ENCODE results near the gene CCDC106.

Gene CCDC106

DNA sequence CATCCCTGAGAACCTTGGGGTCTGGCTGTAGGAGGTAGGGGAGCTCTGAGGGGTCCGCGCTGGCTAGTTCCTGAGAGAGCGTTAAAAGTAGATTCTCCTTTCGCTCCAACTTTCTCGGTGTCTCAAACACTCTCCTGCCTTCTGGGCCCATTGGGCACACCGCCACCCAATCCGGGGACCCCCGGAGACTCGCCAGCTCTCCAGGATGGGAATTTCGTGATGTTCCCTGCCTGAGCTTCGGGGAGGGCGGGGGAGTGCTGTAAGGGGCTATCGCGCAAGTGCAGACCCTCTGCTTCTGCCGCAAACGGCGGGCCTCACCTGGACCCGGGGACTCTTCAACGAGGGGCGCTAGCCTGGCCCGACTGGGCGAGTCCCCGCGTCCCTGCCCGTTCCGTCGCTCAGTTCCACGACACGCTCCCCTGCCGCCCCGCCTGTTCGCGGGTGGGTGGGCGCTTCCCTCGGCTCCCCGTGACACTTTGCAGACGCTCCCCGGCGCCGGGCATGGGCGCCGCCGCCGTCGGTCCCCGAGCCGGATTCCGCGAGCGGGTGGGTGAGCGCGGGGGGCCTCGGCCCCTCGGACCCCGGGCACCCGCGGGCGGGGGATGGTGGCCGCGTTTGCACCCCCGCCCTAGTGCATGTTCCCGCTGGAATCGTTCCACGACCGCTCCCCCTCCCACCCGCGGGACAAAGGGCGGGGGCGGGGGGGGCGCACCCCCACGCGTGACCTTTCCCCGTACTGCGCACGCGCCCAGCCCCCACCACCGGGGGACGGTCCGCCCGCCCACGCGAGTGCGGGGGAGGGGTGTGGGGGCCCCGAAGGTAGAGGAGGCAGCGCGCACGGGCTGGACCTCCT is at the start of gene CCDC106:
Gene CCDC106, plus strand, starts transcription at position 481 of the 853 bp plus-strand sequence. CDS start 835 bp downstream, outside the sequence.
- Mint-ChIP-seq H3K4me3 (peak within 1 kb of the TSS; percentile 81), H3K27ac (peak within 1 kb of the TSS; percentile 77), H3K9me3 (no peaks in the 10 kb centered on the region), H3K4me1 (peaks cover 64% of the 10 kb centered on the region), H3K36me3 (ENCODE audit: low read depth) (peaks cover 33% of the 10 kb centered on the region), H3K27me3 (peaks cover 2% of the 10 kb centered on the region)
- DNase-seq (peak; percentile 54), ATAC-seq (peak; percentile 1)

DNA sequence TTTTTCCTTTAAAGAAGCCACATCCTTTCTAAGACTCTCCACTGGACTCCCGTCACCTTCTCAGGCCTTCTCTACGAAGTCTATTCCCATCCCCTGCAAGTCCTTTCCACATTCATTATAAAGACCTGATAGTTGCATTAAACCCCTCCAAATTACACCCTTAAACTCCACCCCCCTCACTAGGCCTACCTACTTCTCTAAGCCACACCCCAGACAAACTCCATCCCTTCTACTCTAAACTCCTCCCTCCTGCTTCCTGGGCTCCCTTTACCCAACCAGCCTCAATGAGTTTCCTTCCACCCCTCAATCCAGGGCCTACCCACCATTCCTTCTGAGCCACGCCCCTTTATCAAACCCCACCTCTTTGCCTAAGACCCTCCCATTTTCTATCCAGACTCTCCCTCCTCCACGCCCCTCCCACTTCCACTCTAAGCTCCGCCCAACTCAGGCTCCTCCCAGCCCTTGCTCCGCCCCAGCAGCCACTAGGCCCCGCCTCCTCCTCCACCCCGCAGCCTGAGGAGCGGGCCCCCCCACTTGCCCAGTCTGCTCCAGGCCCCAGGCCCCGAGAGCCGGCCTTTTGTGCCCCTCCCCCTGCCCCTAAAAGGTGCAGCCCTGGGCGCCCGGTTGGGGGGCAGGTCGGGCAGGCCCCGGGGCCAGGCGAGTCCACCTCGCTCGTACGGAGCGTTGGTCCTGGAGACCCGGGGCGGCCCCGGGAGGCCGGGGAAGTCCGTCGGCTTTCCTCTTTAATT is 49.1 kb upstream of the CCDC106 start:
- DNase-seq, result peak; percentile 94
- peak overlapping the region; percentile 99 for H3K27ac Mint-ChIP-seq
- peaks cover 30% of the 10 kb centered on the region for H3K36me3 Mint-ChIP-seq (ENCODE audit: low read depth)
- ATAC-seq, result peak; percentile 55
- peaks cover 23% of the 10 kb centered on the region for H3K4me1 Mint-ChIP-seq
- no peaks in the 10 kb centered on the region for H3K27me3 Mint-ChIP-seq
- peaks cover 4% of the 10 kb centered on the region for H3K9me3 Mint-ChIP-seq
- H3K4me3 Mint-ChIP-seq, result peak overlapping the region; percentile 97

DNA sequence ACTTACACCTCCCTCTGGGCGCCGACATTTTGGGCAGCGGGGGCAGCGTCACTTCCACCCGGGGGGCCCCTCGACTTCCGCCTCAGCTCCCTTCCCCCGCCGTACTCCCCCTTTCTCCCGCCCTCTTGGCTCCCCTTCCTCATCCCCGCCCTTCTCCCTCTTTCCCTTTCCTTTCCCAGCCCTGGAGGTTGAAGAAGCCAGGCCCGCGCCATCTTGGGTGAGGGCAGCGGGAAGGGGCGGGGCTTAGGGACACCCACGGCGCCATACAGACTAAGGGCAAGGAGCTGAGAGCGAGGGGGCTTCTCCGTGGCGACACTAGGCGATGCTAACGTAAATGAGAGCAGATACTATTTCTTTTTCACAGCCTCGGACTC is 48.6 kb upstream of the CCDC106 start, which contains the start of gene FIZ1:
Gene FIZ1, minus strand, starts transcription at position 50 of the 374 bp plus-strand sequence. CDS start 1,652 bp downstream, outside the sequence.
- Mint-ChIP-seq H3K9me3 (peaks cover 4% of the 10 kb centered on the region), H3K4me3 (peak within 1 kb of the TSS; percentile 97), H3K36me3 (ENCODE audit: low read depth) (peaks cover 30% of the 10 kb centered on the region), H3K27ac (peak within 1 kb of the TSS; percentile 99), H3K27me3 (no peaks in the 10 kb centered on the region), H3K4me1 (peaks cover 26% of the 10 kb centered on the region)
- ATAC-seq (peak; percentile 72), DNase-seq (peak; percentile 96)

DNA sequence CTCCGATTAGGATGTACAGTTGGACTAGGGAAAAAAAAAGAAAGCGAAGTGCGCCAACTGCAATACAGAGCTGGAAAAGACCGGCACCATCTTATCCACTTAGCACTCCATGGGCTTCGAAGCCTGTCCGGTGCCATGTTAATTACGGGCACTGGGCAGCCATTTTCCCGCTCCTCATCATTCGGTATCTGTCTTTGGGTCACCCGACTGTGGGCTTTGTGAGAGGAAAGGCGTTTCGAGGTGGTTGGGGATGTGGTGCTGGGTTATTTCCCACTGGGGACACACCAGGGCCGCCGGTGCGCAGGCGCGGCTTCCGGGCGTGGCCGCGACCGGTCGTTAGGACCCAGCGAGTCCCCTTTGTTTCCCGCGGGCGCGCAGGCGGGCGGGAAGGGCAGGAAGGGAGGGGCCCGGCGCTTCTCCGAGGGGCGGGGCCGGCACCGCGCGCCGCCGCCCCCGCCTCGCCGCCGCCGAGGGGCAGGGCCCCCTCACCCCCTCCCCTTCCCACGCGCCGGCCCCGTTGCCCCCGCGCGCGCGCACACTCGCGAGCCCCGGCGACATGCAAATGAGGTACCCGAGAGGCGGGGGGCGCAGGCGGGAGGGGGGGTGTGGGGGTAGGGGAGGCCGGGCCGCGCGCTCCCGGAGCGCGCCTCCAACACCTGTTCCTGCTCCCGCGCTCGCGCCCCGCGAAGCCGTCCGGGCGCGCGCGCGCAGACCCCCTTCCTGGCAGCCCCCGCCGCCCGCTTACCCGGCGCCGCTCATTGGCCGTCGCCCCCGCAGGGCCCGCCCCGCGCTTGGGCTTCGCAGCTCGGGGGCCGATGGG is 48.0 kb upstream of the CCDC106 start, which contains the start of gene ZNF524:
Gene ZNF524, plus strand, starts transcription at position 447 of the 820 bp plus-strand sequence. CDS start 1,825 bp downstream, outside the sequence.
- Mint-ChIP-seq H3K9me3 (peaks cover 4% of the 10 kb centered on the region), H3K36me3 (ENCODE audit: low read depth) (peaks cover 26% of the 10 kb centered on the region), H3K4me3 (peak within 1 kb of the TSS; percentile 97), H3K4me1 (peaks cover 31% of the 10 kb centered on the region), H3K27me3 (no peaks in the 10 kb centered on the region), H3K27ac (peak within 1 kb of the TSS; percentile 99)
- DNase-seq, result peak; percentile 86
- ATAC-seq, result peak; percentile 48

DNA sequence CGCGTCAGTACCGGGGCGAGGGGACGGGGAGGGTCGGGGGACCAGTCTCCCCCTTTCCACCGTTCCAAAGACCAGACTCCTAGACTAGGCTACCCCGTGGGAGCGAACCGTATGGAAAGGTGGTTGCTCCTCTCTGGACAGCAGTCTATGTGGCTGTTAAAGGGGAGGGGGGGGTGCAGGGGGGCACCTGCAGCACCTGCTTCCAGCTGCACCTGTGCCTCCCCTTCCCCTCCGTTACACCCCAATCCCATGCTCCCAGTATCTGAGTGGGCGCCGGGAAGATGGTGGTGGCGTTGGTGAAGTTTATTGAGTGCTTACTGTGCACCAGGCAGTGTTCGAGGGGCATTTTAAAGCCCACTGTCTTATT is 47.4 kb upstream of the CCDC106 start:
- DNase-seq (no peak), ATAC-seq (no peak)
- peaks cover 31% of the 10 kb centered on the region for H3K4me1 Mint-ChIP-seq
- H3K27me3 Mint-ChIP-seq, result no peaks in the 10 kb centered on the region
- H3K36me3 Mint-ChIP-seq (ENCODE audit: low read depth), result peaks cover 20% of the 10 kb centered on the region
- H3K4me3 Mint-ChIP-seq, result peak overlapping the region; percentile 82
- peaks cover 4% of the 10 kb centered on the region for H3K9me3 Mint-ChIP-seq
- peak overlapping the region; percentile 71 for H3K27ac Mint-ChIP-seq

DNA sequence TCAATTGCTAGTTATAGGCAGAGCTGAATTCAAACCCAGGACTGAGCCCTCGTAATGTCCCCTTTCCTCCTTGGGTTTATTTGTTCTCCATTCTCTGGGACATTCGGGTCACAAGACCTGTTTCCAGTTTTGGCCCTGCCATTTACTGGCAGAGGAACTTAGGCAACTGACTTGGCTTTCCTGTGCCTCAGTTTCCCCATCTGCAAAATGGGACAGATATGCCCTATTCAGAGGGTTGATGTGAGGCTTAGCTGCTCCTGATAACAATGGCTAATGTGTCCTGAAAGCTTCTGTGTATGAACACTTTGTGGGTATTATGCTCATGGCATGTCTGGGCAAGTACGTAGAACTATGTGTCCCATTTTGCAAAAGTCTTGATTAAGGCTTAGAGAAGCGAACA is 46.9 kb upstream of the CCDC106 start:
- ATAC-seq, result no peak
- H3K27me3 Mint-ChIP-seq, result no peaks in the 10 kb centered on the region

DNA sequence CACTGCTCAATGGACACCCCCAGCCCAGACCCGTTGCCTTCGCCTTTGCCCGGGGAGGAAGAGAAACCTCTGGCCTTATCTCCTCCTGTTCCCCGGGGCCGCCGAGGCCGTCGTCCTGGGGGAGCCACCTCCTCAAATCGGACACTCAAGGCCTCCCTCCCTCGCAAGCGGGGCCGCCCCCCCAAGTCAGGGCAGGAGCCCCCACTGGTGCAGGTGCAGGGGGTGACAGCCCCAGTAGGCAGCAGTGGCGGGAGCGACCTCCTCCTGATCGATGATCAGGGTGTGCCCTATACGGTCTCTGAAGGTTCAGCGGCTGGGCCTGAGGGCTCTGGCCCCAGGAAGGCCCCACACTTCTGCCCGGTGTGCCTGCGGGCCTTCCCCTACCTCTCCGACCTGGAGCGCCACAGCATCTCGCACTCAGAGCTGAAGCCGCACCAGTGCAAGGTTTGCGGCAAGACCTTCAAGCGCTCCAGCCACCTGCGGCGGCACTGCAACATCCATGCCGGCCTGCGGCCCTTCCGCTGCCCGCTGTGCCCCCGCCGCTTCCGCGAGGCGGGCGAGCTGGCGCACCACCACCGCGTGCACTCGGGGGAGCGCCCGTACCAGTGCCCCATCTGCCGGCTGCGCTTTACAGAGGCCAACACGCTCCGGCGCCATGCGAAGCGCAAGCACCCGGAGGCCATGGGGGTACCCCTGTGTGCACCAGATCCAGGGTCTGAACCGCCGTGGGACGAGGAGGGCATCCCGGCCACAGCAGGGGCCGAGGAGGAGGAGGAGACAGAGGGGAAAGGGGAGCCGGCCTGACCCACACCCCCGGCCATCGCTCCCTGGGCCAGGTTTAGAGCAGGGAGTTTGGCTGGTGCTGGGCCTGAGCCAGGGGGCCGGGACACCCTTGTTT is 45.7 kb upstream of the CCDC106 start:
- Mint-ChIP-seq H3K36me3 (ENCODE audit: low read depth) (peaks cover 12% of the 10 kb centered on the region), H3K27me3 (no peaks in the 10 kb centered on the region), H3K27ac (no peak overlapping the region), H3K9me3 (peaks cover 4% of the 10 kb centered on the region), H3K4me1 (peaks cover 47% of the 10 kb centered on the region), H3K4me3 (no peak overlapping the region)
- ATAC-seq (no peak), DNase-seq (no peak)

More for the DNA sequence above, 46.9 kb upstream of the CCDC106 start:
- peak overlapping the region; percentile 82 for H3K4me3 Mint-ChIP-seq
- no peak for DNase-seq
- peaks cover 35% of the 10 kb centered on the region for H3K4me1 Mint-ChIP-seq
- H3K27ac Mint-ChIP-seq, result peak overlapping the region; percentile 71
- H3K36me3 Mint-ChIP-seq (ENCODE audit: low read depth), result peaks cover 17% of the 10 kb centered on the region
- peaks cover 4% of the 10 kb centered on the region for H3K9me3 Mint-ChIP-seq

DNA sequence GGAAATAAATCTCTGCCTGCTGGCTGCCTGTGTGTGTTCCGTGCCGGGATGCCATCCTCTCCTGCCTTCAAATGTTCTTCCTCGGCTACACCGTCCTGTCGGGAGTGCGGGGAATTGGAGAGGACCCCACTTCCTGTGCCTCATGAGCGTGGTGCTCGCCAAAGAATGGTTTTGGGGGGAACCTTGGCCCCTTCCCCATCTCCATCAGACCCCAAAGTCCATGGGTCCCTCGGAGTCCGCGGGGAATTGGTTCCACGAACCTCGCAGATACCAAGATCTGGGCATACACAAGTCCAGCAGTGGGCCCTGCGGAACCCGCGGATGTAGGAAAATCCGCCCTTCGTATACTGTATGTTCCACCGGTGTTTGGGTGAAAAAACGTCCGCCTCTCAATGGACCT is 44.9 kb upstream of the CCDC106 start:
- Mint-ChIP-seq H3K4me3 (no peak overlapping the region), H3K36me3 (ENCODE audit: low read depth) (peaks cover 12% of the 10 kb centered on the region), H3K9me3 (peaks cover 4% of the 10 kb centered on the region), H3K27me3 (no peaks in the 10 kb centered on the region), H3K4me1 (peaks cover 53% of the 10 kb centered on the region), H3K27ac (no peak overlapping the region)
- ATAC-seq (no peak), DNase-seq (no peak)

DNA sequence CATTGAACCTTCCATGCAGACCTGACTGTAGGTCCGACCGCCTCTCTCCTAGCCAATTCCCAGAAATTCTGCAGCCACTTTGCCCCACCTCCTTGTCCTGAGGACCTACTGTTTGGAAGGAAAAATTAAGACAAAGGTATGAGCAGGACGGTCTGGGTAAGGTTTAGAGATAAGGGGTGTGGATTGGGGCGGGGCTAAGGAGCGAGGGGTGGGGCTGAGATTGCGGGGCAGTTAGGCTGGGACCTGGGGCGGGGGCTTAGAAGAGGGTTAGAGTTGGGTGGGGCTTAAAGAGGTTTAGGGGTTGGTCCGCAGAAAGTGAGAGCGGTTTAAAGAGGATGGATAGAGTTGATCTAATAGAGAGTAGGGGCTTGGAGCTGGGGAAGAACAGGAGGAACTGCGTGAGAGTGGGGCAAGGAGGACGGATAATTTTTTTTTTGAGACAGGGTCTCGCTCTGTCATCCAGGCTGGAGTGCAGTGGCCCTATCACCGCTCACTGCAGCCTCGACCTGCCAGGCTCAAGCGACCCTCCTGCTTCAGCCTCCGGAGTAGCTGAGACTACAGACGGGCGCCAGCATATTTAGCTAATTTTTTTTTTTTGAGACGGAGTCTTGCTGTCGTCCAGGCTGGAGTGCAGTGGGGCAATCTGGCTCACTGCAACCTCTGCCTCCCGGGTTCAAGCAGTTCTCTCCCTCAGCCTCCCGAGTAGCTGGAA is 44.3 kb upstream of the CCDC106 start:
- H3K9me3 Mint-ChIP-seq, result peaks cover 2% of the 10 kb centered on the region
- peaks cover 50% of the 10 kb centered on the region for H3K4me1 Mint-ChIP-seq
- peaks cover 9% of the 10 kb centered on the region for H3K36me3 Mint-ChIP-seq (ENCODE audit: low read depth)
- no peak overlapping the region for H3K27ac Mint-ChIP-seq
- no peaks in the 10 kb centered on the region for H3K27me3 Mint-ChIP-seq
- H3K4me3 Mint-ChIP-seq, result peak overlapping the region; percentile 36
- ATAC-seq, result no peak
- DNase-seq, result no peak

DNA sequence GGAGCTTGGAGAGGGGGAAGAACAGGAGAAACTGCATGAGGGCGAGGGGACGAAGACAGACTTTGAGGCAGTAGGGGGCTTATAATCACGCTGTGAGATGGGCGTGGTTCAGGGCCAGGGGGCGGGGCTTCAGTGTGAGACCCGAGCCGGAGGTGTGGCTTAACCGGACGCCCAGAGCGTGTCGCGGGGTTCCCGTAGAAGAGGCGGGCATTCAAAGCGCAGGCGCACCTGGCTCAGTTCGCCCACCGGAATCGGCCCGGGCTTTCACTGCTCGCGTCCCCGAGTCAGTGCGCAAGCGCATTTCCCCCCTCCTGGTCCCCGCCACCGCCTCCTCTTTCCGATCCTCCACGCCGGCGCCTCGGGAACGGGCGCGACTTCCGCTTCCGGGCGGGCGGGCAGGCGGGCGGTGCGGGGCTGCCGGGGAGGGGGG is 42.8 kb upstream of the CCDC106 start:
- H3K27me3 Mint-ChIP-seq, result no peaks in the 10 kb centered on the region
- H3K27ac Mint-ChIP-seq, result peak overlapping the region; percentile 99
- peaks cover 53% of the 10 kb centered on the region for H3K4me1 Mint-ChIP-seq
- peak overlapping the region; percentile 85 for H3K4me3 Mint-ChIP-seq
- DNase-seq, result peak; percentile 100
- H3K36me3 Mint-ChIP-seq (ENCODE audit: low read depth), result peaks cover 11% of the 10 kb centered on the region
- peak; percentile 72 for ATAC-seq
- H3K9me3 Mint-ChIP-seq, result no peaks in the 10 kb centered on the region

DNA sequence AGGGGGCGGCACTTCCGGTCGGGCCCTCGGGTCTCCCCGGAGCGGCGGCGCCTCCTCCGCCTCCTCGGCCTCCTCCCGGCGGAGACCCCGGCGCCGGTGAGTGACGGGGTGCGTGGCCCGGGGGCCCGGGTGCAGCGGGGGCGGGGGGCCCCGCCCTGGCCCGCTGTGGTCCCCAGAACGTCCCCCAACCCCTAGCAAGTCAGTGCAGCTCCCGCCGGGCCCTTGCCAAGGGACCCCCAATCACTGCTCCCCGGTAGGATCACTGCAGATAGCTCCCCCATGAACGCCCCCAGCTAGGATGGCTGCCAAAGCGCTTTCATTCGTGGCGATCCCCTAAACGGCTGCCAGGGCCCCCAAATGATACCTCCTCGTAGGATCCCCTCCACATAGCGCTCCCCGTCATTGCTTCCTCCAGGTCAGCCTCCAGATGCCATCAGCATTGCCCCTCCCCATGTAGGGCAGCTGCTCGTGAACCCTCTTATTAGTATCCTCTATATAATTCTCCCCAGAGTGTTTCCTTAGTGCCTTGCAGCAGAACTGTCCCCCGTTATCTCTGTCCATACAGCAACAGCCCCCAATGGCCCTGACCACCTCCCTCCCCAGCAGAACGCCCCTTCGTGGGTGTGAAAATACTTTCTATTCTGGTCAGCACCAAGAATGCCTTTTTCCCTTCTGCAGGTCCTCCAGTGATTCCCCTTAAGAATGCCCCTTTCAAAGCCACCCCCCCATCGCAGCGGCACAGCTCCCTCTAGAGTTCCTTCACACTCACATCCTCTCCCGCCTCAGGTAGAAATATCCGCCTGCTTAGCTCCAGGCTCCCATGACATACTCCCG is 42.2 kb upstream of the CCDC106 start, which contains the start of gene ZNF865:
Gene ZNF865, plus strand, starts transcription at position 11 of the 834 bp plus-strand sequence. CDS start 7,972 bp downstream, outside the sequence.
- peaks cover 13% of the 10 kb centered on the region for H3K36me3 Mint-ChIP-seq (ENCODE audit: low read depth)

DNA sequence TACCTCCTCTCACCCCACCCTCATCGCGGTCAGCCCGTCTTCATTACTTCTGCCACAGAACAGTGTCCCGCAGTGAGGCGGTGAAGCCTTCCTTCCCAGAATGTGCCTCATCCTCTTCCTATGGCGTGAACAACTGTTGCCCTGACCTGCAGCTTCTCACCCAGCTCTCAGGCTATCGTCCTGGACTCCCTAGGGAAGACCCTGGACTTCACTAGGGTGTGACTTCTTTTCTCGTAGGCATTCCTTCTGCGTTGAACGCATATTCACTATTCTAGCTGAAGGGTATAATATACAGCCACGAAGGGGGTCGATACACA is 41.6 kb upstream of the CCDC106 start:
- Mint-ChIP-seq H3K9me3 (no peaks in the 10 kb centered on the region), H3K27ac (peak overlapping the region; percentile 97), H3K27me3 (no peaks in the 10 kb centered on the region), H3K36me3 (ENCODE audit: low read depth) (peaks cover 13% of the 10 kb centered on the region), H3K4me1 (peaks cover 58% of the 10 kb centered on the region), H3K4me3 (peak overlapping the region; percentile 98)
- ATAC-seq (no peak), DNase-seq (no peak)

More for the DNA sequence above, 42.2 kb upstream of the CCDC106 start, which contains the start of gene ZNF865:
- Mint-ChIP-seq H3K9me3 (no peaks in the 10 kb centered on the region), H3K27ac (peak within 1 kb of the TSS; percentile 99), H3K4me3 (peak within 1 kb of the TSS; percentile 98), H3K4me1 (peaks cover 57% of the 10 kb centered on the region), H3K27me3 (no peaks in the 10 kb centered on the region)
- peak; percentile 76 for DNase-seq
- ATAC-seq, result peak; percentile 60

Measured in activated naive CD8-positive, alpha-beta T cell treated with anti-CD3 and anti-CD28 coated beads, Interleukin-2, amount 50 U/mL, for 24 hours (primary cell).